Colonic mucosa (tissue), 4 donors: Measurements from ENCODE around the gene JAK3. TPM values are rescaled to one million over a fixed set of nuclear protein-coding genes. Genes with fewer than 3 reads are reported as not detected.

Experiments used
- DNase-seq: peaks from one replicate; pipeline ENCODE4 v3.0.0-alpha.2; 2020
- H3K27ac ChIP-seq: fragments of 200-600 bp; one replicate; pipeline ENCODE4 v1.8.0; 2021
- H3K27me3 ChIP-seq: fragments of 200-600 bp; one replicate; pipeline ENCODE4 v1.8.0; 2021
- H3K36me3 ChIP-seq: fragments of 200-600 bp; one replicate; pipeline ENCODE4 v1.8.0; 2021
- H3K4me1 ChIP-seq: fragments of 200-600 bp; one replicate; pipeline ENCODE4 v1.8.0; 2021; ENCODE audit warnings: mild to moderate bottlenecking
- H3K4me3 ChIP-seq: fragments of 200-600 bp; one replicate; pipeline ENCODE4 v1.8.0; 2021
- H3K9ac ChIP-seq, 2 donors: one replicate each; pipeline ENCODE4 v1.7.0; 2013; ENCODE audit warnings: control low read depth in 2 of 2, low read depth in 2 of 2, low read length in 2 of 2
- H3K9me3 ChIP-seq: fragments of 200-600 bp; one replicate; pipeline ENCODE4 v1.8.0; 2021
- intact Hi-C: fragments of 100-400 bp; cut with DNase I; formaldehyde crosslinking; loops from one replicate; pipeline ENCODE4 v1.14.1; 2022
- total RNA-seq, 2 donors: library from RNA; stranded (reverse); fragmentation: NEBNext Ultra II Directional in 1 of 2; extraction: Animal tissue kit (Norgen Biotek cat#: 25700) in 1 of 2; gene quantifications; one replicate each; pipeline ENCODE4 v1.2.1, GENCODE V29; 2021
- TF ChIP-seq, protein P1 (sequence below): fragments of 200-600 bp; IDR thresholded peaks from one replicate; pipeline ENCODE4 v1.8.0; 2022; ENCODE audit warnings: antibody characterized with exemption, mild to moderate bottlenecking
- donor health status: healthy.
- donor health status: DM: no; HTN: no; CAD: no.
- donor health status: DM: no; HTN: no; CAD: no.

The JAK3 gene
- total RNA-seq, 2 donors from 2014 or later: 3.1 to 4.0 TPM

DNA sequence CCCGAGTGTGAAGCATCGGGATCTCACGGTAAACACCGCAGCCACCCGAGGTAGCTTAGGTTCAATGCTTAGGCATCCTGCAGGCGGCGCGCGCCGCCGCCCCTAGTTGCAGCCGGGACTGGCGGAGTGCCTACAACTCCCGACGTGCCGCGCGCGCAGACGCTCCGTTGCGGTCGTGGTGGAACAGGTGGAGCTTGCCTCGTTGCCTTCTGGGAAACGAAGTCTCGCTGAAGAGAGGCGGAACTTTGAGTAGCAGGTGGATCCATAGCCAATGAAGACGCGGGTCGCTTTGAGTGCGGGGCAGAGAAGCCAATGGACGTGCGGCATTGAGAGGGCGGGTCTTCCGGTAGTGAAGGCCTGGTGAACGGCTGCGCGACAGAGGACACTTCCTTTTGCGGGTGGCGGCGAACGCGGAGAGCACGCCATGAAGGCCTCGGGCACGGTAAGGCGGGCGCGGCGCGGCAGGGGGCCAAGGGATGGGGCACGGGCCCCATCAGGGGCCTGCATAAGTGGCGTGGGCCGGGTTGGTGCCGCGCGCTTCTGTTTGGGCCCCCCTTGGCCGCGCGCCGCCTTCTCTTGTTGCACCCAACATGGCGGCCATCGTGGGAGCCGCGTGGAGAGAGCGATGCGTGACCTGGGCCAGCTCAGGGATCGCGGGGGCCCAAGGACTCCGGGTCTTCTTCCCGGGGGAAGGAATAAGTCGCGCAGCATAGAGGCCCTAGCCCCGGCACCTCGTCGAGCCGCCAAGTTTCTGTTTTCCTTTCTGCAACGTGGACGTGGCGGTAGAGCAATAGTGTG, 11.9 kb upstream of the JAK3 start, which contains the start of gene RPL18A:
RPL18A (plus strand) TSS at position 378 of the 798 bp plus-strand sequence; CDS start at position 425, 47 bp downstream.
- TF ChIP-seq, protein P1, sequence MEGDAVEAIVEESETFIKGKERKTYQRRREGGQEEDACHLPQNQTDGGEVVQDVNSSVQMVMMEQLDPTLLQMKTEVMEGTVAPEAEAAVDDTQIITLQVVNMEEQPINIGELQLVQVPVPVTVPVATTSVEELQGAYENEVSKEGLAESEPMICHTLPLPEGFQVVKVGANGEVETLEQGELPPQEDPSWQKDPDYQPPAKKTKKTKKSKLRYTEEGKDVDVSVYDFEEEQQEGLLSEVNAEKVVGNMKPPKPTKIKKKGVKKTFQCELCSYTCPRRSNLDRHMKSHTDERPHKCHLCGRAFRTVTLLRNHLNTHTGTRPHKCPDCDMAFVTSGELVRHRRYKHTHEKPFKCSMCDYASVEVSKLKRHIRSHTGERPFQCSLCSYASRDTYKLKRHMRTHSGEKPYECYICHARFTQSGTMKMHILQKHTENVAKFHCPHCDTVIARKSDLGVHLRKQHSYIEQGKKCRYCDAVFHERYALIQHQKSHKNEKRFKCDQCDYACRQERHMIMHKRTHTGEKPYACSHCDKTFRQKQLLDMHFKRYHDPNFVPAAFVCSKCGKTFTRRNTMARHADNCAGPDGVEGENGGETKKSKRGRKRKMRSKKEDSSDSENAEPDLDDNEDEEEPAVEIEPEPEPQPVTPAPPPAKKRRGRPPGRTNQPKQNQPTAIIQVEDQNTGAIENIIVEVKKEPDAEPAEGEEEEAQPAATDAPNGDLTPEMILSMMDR: peak; percentile 74
- Histone ChIP-seq H3K9ac (peak within 1 kb of the TSS; percentile 75 to 96), H3K9me3 (no peaks in the 10 kb centered on the region), H3K4me1 (peaks cover 4% of the 10 kb centered on the region), H3K36me3 (peaks cover 24% of the 10 kb centered on the region), H3K27ac (peak within 1 kb of the TSS; percentile 75), H3K27me3 (no peaks in the 10 kb centered on the region), H3K4me3 (peak within 1 kb of the TSS; percentile 92)
- peak; percentile 98 for DNase-seq
- intact Hi-C loops: loop anchor here (10.0 kb wide), 2 partner anchors 155 to 395 kb away; partner anchors contain the start of gene NXNL1

DNA sequence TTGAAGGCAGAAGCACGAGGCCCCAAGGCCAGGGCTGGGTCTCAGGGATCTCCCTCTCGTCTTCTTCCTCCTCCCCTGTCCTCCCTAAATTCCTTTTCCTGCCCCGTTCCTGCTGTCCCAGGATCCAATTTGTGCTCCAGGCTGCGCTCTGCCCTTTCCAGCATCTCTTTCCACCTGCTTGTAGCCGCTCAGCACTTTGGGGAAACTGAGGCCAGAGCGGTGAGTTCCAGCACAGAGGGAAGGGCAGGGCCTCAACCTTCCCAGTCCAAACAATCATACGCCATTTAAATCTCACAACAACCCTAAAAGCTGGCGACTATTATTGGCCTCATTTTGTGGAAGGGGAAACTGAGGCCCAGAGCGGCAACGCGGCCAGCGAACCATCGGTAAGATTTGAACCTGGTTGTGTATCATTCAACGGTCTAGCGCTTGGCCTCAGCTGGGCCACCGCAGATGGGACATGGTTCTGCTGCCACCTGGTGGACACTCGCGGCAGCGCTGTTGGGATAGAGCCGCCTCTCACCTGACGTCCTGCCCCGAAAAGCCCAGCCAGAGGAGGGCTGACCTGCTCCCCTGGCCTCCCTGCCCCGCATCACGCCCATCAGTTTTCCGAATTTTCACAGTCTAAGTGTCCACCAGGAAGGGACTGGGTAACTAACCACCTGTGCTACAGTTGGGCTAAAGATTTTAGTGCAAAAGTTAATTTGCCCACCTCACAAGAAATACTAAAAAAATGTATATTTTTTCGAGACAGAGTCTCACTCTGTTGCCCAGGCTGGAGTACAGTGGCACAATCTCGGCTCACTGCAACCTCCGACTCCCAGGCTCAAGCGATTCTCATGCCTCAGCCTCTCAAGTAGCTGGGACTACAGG, 7.7 kb upstream of the JAK3 start:
- no peaks in the 10 kb centered on the region for H3K36me3 ChIP-seq
- no peak overlapping the region for H3K27ac ChIP-seq
- TF ChIP-seq, protein P1: peak; percentile 98
- DNase-seq: peak; percentile 91
- H3K9ac ChIP-seq: no peak overlapping the region
- intact Hi-C loops: loop anchor here (10.0 kb wide), 2 partner anchors 151 to 391 kb away; partner anchors contain the start of gene NXNL1
- H3K27me3 ChIP-seq: no peaks in the 10 kb centered on the region
- H3K4me3 ChIP-seq: no peak overlapping the region
- no peaks in the 10 kb centered on the region for H3K4me1 ChIP-seq
- H3K9me3 ChIP-seq: no peaks in the 10 kb centered on the region

DNA sequence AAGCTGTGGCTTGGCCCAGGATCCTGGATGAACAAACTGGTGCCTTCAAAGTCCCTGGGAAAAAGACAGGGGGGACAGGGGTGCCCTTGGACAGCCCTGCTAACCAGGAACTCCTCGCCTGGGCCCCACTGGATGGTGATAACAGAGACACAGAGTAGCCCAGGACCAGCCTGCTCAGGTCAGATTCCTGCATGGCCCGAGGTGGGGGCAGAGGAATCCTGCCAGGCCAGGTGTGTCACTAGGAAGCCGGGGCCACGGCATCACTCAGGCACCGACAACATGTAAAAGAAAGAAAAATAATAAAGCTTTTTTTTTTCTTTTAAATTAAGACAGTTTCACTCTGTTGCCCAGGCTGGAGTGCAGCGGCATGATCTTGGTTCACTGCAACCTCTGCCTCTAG, 6.3 kb upstream of the JAK3 start:
- H3K4me3 ChIP-seq: no peak overlapping the region
- no peak overlapping the region for H3K27ac ChIP-seq
- no peak overlapping the region for H3K9ac ChIP-seq
- TF ChIP-seq, protein P1: no peak
- no peaks in the 10 kb centered on the region for H3K9me3 ChIP-seq
- no peak for DNase-seq
- no peaks in the 10 kb centered on the region for H3K36me3 ChIP-seq
- no peaks in the 10 kb centered on the region for H3K27me3 ChIP-seq
- intact Hi-C loops: loop anchor here (10.0 kb wide), 2 partner anchors 149 to 389 kb away; partner anchors contain the start of gene NXNL1
- no peaks in the 10 kb centered on the region for H3K4me1 ChIP-seq

DNA sequence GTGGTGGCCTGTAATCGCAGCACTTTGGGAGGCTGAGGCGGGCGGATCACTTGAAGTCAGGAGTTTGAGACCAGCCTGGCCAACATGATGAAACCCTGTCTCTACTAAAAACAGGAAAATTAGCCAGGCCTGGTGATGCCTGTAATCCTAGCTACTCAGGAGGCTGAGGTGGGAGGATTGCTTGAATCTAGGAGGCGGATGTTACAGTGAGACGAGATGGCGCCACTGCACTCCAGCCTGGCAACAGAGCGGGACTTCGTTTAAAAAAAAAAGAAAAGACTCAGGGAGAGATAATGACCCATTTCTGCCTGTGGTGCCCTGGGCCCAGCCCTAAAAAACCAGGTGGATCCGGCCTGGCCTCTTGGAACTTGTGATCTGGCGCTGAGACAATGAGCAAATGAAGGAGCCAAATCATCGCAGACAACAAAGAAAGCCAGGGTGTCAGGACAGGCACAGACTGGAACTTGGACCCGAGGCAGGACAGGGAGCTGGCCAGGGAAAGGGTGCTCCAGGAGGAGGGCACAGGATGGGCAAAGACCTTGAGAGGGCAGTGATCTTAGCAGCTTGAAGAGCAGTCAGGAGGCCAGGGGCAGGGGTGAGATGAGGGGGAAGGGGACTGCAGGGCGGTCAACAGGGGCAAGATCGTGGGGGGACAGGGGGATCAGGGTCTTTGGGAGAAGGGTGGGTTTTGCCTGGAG, 962 bp upstream of the JAK3 start:
- Histone ChIP-seq H3K4me3 (no peak overlapping the region), H3K27ac (peak overlapping the region; percentile 12), H3K27me3 (no peaks in the 10 kb centered on the region), H3K4me1 (no peaks in the 10 kb centered on the region), H3K36me3 (no peaks in the 10 kb centered on the region), H3K9ac (no peak overlapping the region), H3K9me3 (no peaks in the 10 kb centered on the region)
- intact Hi-C loops: no loop called here
- TF ChIP-seq, protein P1: no peak
- no peak for DNase-seq

DNA sequence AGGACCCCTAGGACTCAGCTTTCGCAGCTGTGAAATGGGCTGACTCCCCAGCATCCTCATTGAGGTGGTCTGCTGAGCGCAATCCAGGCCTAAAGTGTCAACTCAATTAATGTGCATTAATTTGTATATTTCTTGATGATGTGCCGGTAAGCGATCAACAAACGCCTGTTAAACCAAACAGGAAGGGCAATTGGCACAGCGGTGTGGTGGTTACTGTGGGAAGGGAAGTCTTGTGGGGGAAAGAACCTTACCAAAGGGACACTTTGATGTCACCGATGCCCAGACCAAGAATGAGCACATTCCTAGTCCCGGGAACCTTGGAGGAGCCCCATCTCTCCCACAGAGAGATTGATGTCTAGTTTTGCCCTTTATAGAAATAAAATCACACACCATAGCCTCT, 1.6 kb downstream of the JAK3 start:
- TF ChIP-seq, protein P1: no peak
- no peak for DNase-seq
- Histone ChIP-seq H3K27me3 (no peaks in the 10 kb centered on the region), H3K9ac (no peak overlapping the region), H3K36me3 (no peaks in the 10 kb centered on the region), H3K27ac (no peak overlapping the region), H3K9me3 (no peaks in the 10 kb centered on the region), H3K4me3 (no peak overlapping the region), H3K4me1 (no peaks in the 10 kb centered on the region)
- intact Hi-C loops: no loop called here
